Measurements from ENCODE around the gene SORCS3. TPM values are rescaled to one million over a fixed set of nuclear protein-coding genes. Genes with fewer than 3 reads are reported as not detected.

Gene SORCS3
- polyA plus RNA-seq, 1 donor (not counting 4 experiments of a cell fraction or from before 2014, with no cell fraction given) = not detected

DNA sequence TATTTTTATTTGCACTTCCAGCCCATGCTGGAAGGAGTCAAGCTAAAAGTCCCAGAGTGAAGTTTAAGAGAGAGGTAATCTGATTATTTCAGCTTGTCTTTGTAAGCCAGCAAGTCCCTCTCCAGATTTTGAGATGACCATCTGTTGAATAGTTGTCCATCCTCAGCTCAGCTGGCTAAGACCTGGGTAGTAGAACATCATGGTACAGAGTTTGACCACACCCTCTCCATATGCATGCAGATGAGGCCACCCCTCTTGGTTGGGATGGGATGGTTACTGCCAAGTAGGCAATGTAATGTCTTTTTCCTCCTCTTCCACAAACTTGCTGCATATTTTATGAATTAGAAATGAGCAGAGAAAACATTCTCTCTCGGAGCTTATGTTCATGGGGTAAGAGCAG, 639.8 kb downstream of the SORCS3 start:
- Histone ChIP-seq H4K20me1 (ENCODE audit: control insufficient read depth, extremely low read depth, insufficient read depth, low read length) (no peaks in the 10 kb centered on the region), H3K4me2 (ENCODE audit: control insufficient read depth, extremely low read depth, insufficient read depth, low read depth, low read length) (no peak overlapping the region), H3K79me2 (ENCODE audit: control insufficient read depth, insufficient read depth, low read length) (no peaks in the 10 kb centered on the region), H3K27me3 (ENCODE audit: control insufficient read depth, extremely low read depth, insufficient read depth, low read length) (no peaks in the 10 kb centered on the region), H3K4me1 (ENCODE audit: control insufficient read depth, extremely low read depth, insufficient read depth, low read length) (no peaks in the 10 kb centered on the region), H3K9me1 (ENCODE audit: control insufficient read depth, extremely low read depth, insufficient read depth, low read length) (no peaks in the 10 kb centered on the region), H2AFZ (ENCODE audit: control insufficient read depth, low read length) (no peak overlapping the region), H3K36me3 (ENCODE audit: control insufficient read depth in 2 of 2, extremely low read depth in 1 of 2, insufficient read depth in 2 of 2, low read length in 2 of 2) (no peaks in the 10 kb centered on the region), H3K4me3 (ENCODE audit: control insufficient read depth in 2 of 3, extremely low read depth in 1 of 3, insufficient read depth in 2 of 3, low read depth in 1 of 3, low read length in 3 of 3) (no peak overlapping the region), H3K9ac (ENCODE audit: control insufficient read depth, extremely low read depth, insufficient read depth, low read length) (no peak overlapping the region), H3K9me3 (ENCODE audit: control insufficient read depth, low read depth, low read length) (no peaks in the 10 kb centered on the region), H3K27ac (ENCODE audit: control insufficient read depth, insufficient read depth, low read length) (no peak overlapping the region)
- FAIRE-seq (no peak), DNase-seq (ENCODE audit: low read depth, low spot score) (no peak)
- TF ChIP-seq, protein P1, sequence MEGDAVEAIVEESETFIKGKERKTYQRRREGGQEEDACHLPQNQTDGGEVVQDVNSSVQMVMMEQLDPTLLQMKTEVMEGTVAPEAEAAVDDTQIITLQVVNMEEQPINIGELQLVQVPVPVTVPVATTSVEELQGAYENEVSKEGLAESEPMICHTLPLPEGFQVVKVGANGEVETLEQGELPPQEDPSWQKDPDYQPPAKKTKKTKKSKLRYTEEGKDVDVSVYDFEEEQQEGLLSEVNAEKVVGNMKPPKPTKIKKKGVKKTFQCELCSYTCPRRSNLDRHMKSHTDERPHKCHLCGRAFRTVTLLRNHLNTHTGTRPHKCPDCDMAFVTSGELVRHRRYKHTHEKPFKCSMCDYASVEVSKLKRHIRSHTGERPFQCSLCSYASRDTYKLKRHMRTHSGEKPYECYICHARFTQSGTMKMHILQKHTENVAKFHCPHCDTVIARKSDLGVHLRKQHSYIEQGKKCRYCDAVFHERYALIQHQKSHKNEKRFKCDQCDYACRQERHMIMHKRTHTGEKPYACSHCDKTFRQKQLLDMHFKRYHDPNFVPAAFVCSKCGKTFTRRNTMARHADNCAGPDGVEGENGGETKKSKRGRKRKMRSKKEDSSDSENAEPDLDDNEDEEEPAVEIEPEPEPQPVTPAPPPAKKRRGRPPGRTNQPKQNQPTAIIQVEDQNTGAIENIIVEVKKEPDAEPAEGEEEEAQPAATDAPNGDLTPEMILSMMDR (optimal IDR thresholded peaks at IDR 0.05 in 1 of 3, IDR thresholded peaks at IDR 0.05 in 1 of 3, conservative IDR thresholded peaks at IDR 0.05 in 1 of 3; ENCODE audit: extremely low read depth in 1 of 3, insufficient read depth in 2 of 3, low read length in 3 of 3) = no peak
- no peak for TF ChIP-seq EZH2 (IDR thresholded peaks at IDR 0.05; ENCODE audit: low read length)
- dilution Hi-C loops (cut with MboI; ENCODE audit: extremely low pct_ligation_motif_present, low sequenced_read_pairs) = no loop called here

DNA sequence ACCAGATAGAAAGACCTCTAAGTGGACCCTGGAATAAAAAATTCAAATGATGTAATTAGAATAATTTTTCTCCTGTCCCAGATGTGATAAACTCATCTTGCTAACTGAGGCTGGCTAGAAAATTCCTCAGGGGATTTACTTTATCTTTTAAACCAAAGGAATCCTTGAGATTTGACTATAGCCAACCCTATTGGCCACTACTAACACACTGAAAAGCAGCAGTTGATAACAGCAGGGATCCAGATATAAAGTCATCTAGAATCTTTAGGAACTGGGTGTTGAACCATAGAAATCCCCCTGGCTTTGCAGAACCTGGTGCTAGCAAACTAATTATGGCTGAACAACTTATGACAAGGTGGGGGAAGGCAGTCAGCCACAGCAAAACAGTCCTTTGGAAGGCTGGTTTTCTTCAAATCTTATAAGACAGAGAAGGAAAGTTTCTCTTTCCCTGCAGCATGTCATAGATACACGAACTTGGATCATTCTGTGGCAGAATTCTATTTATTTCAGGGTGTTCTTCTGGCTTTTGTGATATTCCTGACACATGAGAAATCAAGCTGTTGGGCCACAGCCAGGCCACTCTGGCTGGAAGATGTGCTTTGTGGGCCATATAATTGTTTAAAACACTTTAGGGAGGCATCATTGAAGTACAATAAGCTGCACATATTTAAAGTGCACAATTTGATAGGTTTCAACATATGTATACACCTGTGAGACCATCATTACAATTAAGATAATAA, 643.6 kb downstream of the SORCS3 start:
- Histone ChIP-seq H3K9ac (ENCODE audit: control insufficient read depth, extremely low read depth, insufficient read depth, low read length) (no peak overlapping the region), H3K79me2 (ENCODE audit: control insufficient read depth, insufficient read depth, low read length) (no peaks in the 10 kb centered on the region), H3K27me3 (ENCODE audit: control insufficient read depth, extremely low read depth, insufficient read depth, low read length) (no peaks in the 10 kb centered on the region), H3K9me1 (ENCODE audit: control insufficient read depth, extremely low read depth, insufficient read depth, low read length) (no peaks in the 10 kb centered on the region), H3K9me3 (ENCODE audit: control insufficient read depth, low read depth, low read length) (no peaks in the 10 kb centered on the region), H3K27ac (ENCODE audit: control insufficient read depth, insufficient read depth, low read length) (no peak overlapping the region), H3K4me3 (ENCODE audit: control insufficient read depth in 2 of 3, extremely low read depth in 1 of 3, insufficient read depth in 2 of 3, low read depth in 1 of 3, low read length in 3 of 3) (no peak overlapping the region), H3K4me2 (ENCODE audit: control insufficient read depth, extremely low read depth, insufficient read depth, low read depth, low read length) (no peak overlapping the region), H3K36me3 (ENCODE audit: control insufficient read depth in 2 of 2, extremely low read depth in 1 of 2, insufficient read depth in 2 of 2, low read length in 2 of 2) (no peaks in the 10 kb centered on the region), H2AFZ (ENCODE audit: control insufficient read depth, low read length) (no peak overlapping the region), H4K20me1 (ENCODE audit: control insufficient read depth, extremely low read depth, insufficient read depth, low read length) (no peaks in the 10 kb centered on the region), H3K4me1 (ENCODE audit: control insufficient read depth, extremely low read depth, insufficient read depth, low read length) (no peaks in the 10 kb centered on the region)
- no peak for DNase-seq (ENCODE audit: low read depth, low spot score)
- dilution Hi-C loops (cut with MboI; ENCODE audit: extremely low pct_ligation_motif_present, low sequenced_read_pairs) = no loop called here
- TF ChIP-seq, protein P1 (optimal IDR thresholded peaks at IDR 0.05 in 1 of 3, IDR thresholded peaks at IDR 0.05 in 1 of 3, conservative IDR thresholded peaks at IDR 0.05 in 1 of 3; ENCODE audit: extremely low read depth in 1 of 3, insufficient read depth in 2 of 3, low read length in 3 of 3) = no peak
- TF ChIP-seq EZH2 (IDR thresholded peaks at IDR 0.05; ENCODE audit: low read length) = no peak
- no peak for FAIRE-seq
